ENCODE data around the gene SNAP23.
A peak's percentile ranks its signal among the peaks of the same experiment; 100 is the strongest.

Gene SNAP23

DNA sequence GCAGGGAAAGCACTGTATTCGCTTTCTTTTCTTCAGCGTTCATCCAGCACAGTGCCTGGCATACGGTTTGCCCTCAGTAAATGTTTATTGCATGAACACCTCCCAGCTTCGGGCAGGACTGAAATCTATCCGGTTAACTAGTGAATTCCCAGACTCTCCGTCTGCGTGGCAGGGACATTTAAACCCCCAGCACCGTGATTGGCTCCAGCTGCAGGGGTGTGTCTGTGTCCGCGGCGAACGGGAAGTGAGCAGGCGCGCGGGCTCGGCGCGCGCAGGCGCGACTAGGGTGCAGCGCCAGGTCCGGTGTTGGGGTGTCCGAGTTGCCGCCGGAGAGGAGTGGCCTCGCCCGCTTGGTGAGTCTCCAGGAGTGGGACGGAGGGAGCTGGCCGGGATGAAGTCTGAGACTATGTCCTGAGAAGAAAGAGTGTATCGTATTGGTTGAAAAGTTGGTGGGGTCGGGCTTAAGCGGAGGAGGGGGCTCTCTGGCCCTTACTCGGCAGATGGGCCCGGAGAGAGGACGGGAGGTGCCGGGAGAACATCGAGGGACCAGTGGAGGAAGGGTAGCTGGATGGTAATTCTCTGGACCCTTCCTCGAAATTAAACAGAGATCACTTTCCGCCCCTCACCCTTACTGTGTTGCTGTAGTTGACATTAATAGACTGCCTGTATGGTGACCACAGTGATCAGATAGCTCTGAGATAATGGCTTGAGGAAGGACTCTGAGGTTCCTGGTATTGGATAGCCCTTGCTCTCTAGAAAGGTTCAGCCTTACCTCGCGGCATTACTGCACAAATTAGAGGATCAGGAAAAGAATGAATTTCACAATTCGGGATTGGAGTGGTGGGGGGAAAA, at the start of gene SNAP23:
SNAP23 (plus strand) TSS at position 274 of the 852 bp plus-strand sequence. CDS start 16,213 bp downstream, outside the sequence.
- no peaks in the 10 kb centered on the region for H3K9me3 Mint-ChIP-seq
- H3K27ac Mint-ChIP-seq = peak within 1 kb of the TSS; percentile 91
- peaks cover 5% of the 10 kb centered on the region for H3K36me3 Mint-ChIP-seq (ENCODE audit: low read depth)
- ATAC-seq (peak; percentile 96), DNase-seq (peak; percentile 86)
- peaks cover 71% of the 10 kb centered on the region for H3K4me1 Mint-ChIP-seq
- H3K27me3 Mint-ChIP-seq = no peaks in the 10 kb centered on the region
- peak within 1 kb of the TSS; percentile 97 for H3K4me3 Mint-ChIP-seq

DNA sequence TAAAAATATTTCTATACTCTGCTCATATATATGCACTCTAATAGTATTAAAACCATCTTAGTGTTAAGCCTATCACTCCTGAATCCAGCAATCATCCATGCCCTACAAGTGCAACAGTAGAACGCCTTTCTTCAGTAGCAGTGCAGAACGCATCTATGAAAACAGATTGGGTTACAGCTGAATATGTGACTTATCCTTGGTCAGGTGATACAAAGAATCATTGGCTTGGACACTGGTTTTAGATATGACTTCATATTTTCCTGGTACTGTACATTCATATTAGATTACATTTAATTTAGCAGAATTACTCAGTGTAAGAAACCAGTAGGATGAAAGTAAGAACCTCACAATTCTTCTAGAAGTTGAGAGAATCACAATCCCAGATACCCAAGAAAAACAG, 47.8 kb upstream of the SNAP23 start:
- Mint-ChIP-seq H3K27ac (no peak overlapping the region), H3K27me3 (no peaks in the 10 kb centered on the region), H3K4me1 (no peaks in the 10 kb centered on the region), H3K9me3 (no peaks in the 10 kb centered on the region), H3K4me3 (no peak overlapping the region), H3K36me3 (ENCODE audit: low read depth) (peaks cover 37% of the 10 kb centered on the region)
- DNase-seq (no peak), ATAC-seq (no peak)

DNA sequence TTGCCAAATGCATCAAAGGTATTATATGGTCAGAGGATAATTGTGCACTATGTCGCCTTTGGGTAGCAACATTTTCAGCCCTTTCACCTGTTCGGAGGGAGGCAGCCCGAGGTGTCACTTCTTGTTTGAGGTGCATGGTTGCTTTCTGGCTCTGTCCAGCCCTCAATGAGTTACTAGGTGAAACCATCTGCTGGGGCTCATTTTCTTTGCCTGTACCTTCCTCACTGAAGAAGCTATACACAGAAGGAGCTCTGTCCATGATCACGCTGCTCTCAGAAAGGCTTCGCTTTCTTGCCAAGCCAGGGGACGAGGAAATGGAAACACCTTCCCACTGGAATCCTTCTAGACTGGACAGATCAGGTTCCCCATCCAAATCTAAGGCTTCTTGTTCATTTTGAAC, 47.2 kb upstream of the SNAP23 start:
- Mint-ChIP-seq H3K27me3 (no peaks in the 10 kb centered on the region), H3K9me3 (no peaks in the 10 kb centered on the region), H3K36me3 (ENCODE audit: low read depth) (peaks cover 37% of the 10 kb centered on the region), H3K4me1 (no peaks in the 10 kb centered on the region), H3K27ac (no peak overlapping the region), H3K4me3 (no peak overlapping the region)
- no peak for DNase-seq
- no peak for ATAC-seq

DNA sequence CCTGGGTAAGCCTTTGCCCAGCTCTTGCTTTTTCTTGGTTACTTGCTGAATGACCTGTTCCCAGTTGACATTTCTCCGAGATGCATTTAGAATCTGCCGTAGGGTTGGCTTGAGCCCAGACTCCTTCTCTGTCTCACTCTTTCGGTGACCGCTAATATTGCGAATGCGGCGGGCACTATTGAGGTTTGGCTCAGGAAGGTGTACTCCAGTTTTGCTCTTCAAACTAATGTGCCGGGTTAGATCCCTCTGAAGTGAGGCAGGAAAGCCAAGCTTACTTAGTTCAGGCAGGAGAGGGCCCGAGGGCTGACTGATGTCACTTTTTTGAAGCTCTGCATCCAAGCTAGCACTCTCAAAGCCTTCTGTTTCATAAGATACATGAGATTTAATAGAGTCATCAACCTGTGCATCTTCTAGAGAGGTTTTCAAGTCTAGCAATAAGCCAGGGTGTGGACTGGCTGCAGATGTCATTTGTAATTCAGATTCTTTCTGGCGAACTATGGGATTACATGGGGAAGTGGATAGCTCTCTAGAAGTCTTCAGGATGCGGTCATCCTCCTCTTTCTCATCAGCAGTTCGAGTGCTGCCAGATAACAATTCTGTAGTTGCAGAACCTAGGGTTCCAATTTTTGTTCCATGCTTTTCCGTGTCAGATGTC, 45.5 kb upstream of the SNAP23 start:
- Mint-ChIP-seq H3K27me3 (no peaks in the 10 kb centered on the region), H3K9me3 (no peaks in the 10 kb centered on the region), H3K36me3 (ENCODE audit: low read depth) (peaks cover 30% of the 10 kb centered on the region), H3K4me3 (no peak overlapping the region), H3K4me1 (no peaks in the 10 kb centered on the region), H3K27ac (no peak overlapping the region)
- ATAC-seq (no peak), DNase-seq (no peak)

DNA sequence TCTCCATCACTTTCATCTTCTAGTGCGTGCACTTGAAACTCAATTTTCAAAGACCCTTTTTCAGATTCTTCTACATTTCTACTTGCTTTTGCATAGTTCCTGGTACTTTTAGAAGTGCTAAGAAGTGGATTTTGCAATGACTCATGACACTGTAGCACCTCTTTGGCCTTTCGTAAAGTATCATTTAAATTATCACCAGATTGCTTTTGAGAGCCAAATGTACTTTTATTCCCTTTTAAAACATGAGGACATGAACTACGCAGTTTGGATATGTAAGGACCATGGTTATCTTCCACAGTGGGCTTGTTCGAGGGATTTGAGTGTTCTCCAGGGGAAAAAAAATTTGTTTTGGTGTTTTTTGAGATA, 45.0 kb upstream of the SNAP23 start:
- Mint-ChIP-seq H3K27me3 (no peaks in the 10 kb centered on the region), H3K9me3 (no peaks in the 10 kb centered on the region), H3K27ac (no peak overlapping the region), H3K4me1 (no peaks in the 10 kb centered on the region), H3K36me3 (ENCODE audit: low read depth) (peaks cover 27% of the 10 kb centered on the region), H3K4me3 (no peak overlapping the region)
- ATAC-seq (no peak), DNase-seq (no peak)

DNA sequence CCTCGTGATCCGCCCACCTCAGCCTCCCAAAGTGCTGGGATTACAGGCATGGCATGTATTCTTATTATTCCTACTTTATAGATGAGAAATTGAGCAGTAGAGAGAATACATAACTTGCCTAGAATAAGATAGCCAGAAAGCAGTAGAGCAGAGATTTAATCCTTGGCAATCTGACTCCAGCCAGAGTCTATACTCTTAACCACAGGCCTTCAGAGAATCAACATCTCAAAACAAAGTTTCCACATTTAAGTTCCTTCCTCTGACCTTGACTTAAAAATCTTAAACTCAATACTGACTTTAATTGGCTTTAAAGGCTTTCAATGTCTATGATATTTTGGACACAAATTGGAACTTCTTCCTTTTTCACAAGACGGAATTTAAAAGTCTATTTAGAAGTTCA, 41.6 kb upstream of the SNAP23 start:
- no peak for ATAC-seq
- Mint-ChIP-seq H3K27me3 (no peaks in the 10 kb centered on the region), H3K4me1 (peaks cover 8% of the 10 kb centered on the region), H3K4me3 (no peak overlapping the region), H3K36me3 (ENCODE audit: low read depth) (peaks cover 19% of the 10 kb centered on the region), H3K9me3 (no peaks in the 10 kb centered on the region), H3K27ac (no peak overlapping the region)
- DNase-seq = no peak

DNA sequence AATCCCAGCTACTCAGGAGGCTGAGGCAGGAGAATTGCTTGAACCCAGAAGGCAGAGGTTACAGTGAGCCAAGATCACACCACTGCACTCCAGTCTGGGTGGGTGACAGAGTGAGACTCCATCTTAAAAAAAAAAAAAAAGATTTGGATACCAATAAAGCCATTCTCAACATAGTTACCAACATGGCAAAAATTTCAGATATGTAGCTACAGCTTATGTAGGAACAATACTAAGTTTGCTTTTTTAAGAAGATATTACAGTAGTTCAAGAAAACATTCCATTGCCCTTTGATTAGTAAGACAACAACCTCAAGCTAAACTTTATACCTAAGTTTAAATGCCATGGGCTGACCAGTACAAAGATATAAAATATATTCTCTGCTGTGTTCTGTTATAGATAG, 38.9 kb upstream of the SNAP23 start:
- no peaks in the 10 kb centered on the region for H3K27me3 Mint-ChIP-seq
- ATAC-seq = no peak
- no peaks in the 10 kb centered on the region for H3K9me3 Mint-ChIP-seq
- H3K4me1 Mint-ChIP-seq = peaks cover 8% of the 10 kb centered on the region
- H3K36me3 Mint-ChIP-seq (ENCODE audit: low read depth) = peaks cover 7% of the 10 kb centered on the region
- no peak overlapping the region for H3K4me3 Mint-ChIP-seq
- no peak overlapping the region for H3K27ac Mint-ChIP-seq
- DNase-seq = no peak

DNA sequence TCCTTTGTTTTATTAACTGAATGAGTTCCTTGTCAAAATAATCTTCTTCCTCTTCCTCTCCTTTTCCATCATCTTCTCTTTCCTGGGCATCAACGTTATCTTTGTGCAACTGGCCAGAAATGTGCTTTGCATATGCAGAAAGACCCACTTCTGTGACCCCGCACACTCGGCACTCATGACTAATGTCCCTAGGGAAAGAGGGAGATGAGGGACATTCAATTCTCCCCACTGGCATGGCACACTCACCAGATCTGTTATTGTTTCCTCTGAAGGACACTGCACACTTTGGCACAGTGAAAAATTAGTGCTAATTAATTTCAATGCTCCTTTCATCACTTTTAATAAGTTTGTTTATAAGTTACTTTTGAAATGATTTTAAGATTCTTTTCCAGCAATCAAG, 38.5 kb upstream of the SNAP23 start:
- peaks cover 8% of the 10 kb centered on the region for H3K4me1 Mint-ChIP-seq
- no peak overlapping the region for H3K4me3 Mint-ChIP-seq
- ATAC-seq = no peak
- peaks cover 5% of the 10 kb centered on the region for H3K36me3 Mint-ChIP-seq (ENCODE audit: low read depth)
- no peak for DNase-seq
- no peak overlapping the region for H3K27ac Mint-ChIP-seq
- H3K27me3 Mint-ChIP-seq = no peaks in the 10 kb centered on the region
- no peaks in the 10 kb centered on the region for H3K9me3 Mint-ChIP-seq

DNA sequence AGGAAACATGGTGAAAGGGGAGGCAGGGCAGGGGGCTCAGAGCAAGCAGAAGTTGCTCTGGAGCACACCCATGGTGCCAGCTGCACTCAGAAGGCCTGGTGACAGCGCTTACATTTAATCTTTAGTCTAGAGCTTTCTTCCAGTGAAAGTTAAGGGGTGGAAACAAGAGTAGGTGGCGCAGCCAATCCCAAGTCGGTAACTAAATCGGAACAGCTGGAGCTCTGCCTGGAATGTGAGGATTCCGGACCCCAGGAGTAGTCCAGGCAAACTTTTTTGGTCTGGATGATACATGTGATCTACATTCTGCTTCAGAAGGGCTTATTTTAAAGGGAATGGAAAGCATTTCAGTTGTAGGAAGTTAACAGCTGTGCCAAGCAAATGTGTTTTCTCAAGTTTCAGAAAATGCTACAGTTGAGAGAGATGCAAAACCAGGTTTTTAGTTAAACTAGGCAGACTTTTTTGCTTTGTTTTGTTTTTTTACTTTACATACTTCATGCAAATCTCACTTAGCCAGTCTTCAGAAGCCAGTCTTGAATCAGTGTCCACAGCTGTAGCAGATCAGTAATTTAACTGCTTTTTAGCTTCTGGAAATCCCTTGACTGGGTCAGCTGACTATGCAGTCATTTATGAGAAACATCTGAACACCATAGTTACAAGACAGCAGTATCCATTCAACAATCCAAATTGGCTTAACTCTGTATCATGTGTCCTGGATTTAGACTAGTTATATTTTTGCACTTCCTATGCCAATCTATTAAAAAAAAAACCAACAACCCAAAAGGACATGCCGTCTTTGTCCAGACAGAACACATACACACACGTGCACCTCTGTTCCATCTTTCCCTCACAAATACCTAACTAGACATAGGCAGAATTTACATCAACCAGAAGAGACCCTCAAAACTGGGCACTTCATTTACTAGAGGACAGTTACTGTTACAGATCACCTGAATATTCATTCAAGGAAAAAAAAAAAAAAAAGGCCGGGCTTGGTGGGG, 37.7 kb upstream of the SNAP23 start:
- H3K27ac Mint-ChIP-seq = peak overlapping the region; percentile 10
- DNase-seq (no peak), ATAC-seq (no peak)
- no peaks in the 10 kb centered on the region for H3K9me3 Mint-ChIP-seq
- H3K4me1 Mint-ChIP-seq = peaks cover 8% of the 10 kb centered on the region
- no peaks in the 10 kb centered on the region for H3K27me3 Mint-ChIP-seq
- H3K4me3 Mint-ChIP-seq = no peak overlapping the region
- peaks cover 5% of the 10 kb centered on the region for H3K36me3 Mint-ChIP-seq (ENCODE audit: low read depth)

DNA sequence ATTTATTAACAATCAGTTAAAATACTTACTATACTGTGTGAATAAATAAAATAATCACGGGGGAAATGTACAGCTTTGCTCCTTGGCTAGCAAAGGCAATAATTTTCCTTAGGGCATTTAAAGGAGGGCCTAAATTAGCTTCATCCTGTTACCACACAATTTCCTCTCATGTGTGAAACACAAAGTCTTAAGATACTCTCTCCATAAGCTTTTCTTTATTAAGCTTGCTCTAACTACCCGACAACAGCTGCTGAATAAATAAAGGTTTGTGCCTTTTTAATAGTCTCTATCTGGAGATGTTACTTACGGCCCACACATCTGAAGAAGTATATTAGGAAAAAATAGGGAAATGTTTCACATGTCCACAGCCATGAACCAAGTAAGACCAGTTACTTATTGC, 34.2 kb upstream of the SNAP23 start:
- Mint-ChIP-seq H3K27ac (no peak overlapping the region), H3K27me3 (no peaks in the 10 kb centered on the region), H3K4me1 (peaks cover 11% of the 10 kb centered on the region), H3K36me3 (ENCODE audit: low read depth) (peaks cover 16% of the 10 kb centered on the region), H3K9me3 (no peaks in the 10 kb centered on the region), H3K4me3 (no peak overlapping the region)
- no peak for ATAC-seq
- DNase-seq = no peak

DNA sequence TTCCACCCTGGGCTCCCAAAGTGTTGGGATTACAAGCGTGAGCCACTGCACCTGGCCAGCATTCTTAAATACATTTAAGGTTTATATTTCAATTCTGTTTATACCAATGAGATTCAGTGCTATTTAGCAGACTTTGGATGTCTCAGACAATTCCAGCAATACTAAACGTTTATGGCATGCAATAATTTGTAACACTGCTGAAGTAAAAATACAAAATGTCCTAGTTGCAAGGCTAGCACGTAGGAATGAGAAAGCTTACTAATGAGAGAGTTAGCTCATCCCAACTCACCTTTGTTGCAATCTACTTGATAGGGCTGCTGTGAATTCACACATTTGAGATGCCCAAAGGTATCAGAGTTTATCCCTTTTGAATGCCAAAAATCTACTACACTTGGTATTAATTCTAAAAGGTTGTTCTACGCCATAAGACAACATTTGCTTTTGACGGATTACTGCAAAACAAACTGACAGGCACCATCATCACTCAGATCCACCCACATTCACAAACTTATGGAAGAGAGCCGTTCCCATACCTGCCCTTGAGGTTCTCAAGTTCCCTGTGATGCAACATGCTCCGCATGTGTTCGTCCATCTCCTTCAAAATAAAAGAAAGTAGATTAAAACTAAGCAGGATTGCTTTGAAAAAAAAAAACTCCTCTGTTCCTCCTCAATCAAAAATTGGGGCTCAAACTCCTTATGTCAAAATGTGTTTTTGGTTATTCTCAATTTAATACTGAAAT, 29.7 kb upstream of the SNAP23 start:
- no peak for ATAC-seq
- H3K36me3 Mint-ChIP-seq (ENCODE audit: low read depth) = peaks cover 20% of the 10 kb centered on the region
- H3K9me3 Mint-ChIP-seq = no peaks in the 10 kb centered on the region
- no peak overlapping the region for H3K27ac Mint-ChIP-seq
- H3K4me1 Mint-ChIP-seq = peaks cover 4% of the 10 kb centered on the region
- H3K27me3 Mint-ChIP-seq = no peaks in the 10 kb centered on the region
- no peak for DNase-seq
- no peak overlapping the region for H3K4me3 Mint-ChIP-seq

DNA sequence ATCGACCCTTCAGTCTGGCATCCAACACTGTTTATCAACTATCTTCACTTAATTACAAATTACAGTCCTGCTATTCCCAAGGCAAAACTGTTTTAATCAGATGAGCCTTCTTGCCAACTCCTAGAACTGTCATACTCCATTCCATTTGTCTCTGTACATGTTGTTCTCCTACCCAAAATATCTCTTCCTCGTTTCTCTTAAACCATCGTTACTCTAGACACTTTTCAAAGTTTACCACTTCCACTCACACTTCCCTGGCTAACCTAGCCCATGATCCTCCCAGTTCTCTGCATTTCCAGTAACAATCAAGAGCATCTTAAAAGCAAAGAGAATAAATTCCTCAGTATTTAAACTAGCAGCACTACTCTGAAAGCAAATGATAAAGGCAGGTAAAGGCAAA, 24.4 kb upstream of the SNAP23 start:
- DNase-seq (no peak), ATAC-seq (no peak)
- no peak overlapping the region for H3K4me3 Mint-ChIP-seq
- peaks cover 13% of the 10 kb centered on the region for H3K36me3 Mint-ChIP-seq (ENCODE audit: low read depth)
- no peaks in the 10 kb centered on the region for H3K4me1 Mint-ChIP-seq
- H3K9me3 Mint-ChIP-seq = no peaks in the 10 kb centered on the region
- H3K27ac Mint-ChIP-seq = no peak overlapping the region
- no peaks in the 10 kb centered on the region for H3K27me3 Mint-ChIP-seq

DNA sequence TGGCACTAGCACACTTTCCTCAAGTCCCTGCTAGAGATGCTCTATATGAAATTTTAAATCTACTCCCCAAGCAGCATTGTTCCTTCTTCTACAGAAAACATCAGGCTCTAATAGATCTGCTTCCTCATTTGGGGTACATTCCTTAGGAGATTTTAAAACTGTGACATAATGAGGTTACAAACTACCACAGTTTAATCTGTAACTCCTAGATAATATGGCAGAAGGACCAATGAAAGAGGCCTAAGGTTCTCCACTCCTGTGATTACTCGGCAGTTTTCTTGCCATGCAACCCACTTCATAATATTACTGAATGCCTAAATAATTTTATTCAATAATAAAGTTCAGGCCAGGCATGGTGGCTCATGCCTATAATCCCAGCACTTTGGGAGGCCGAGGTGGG, 20.6 kb upstream of the SNAP23 start:
- DNase-seq = no peak

DNA sequence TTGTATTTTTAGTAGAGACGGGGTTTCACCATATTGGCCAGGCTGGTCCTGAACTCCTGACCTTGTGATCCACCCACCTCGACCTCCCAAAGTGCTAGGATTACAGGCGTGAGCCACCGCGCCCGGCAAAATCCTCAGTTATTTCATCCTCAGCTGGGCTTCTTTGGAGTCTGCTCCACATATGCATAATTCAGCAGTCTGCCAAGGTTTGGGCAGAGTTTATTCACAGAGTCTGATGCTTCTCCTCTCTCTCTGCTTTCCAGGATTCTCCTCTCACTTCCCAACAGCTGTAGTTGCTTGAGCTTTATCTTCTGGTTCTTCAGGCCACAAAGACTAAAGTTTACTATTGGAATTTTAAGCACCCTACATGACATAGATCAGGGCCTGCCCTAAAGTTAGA, 12.7 kb upstream of the SNAP23 start:
- no peaks in the 10 kb centered on the region for H3K27me3 Mint-ChIP-seq
- H3K9me3 Mint-ChIP-seq = no peaks in the 10 kb centered on the region
- H3K4me3 Mint-ChIP-seq = no peak overlapping the region
- H3K27ac Mint-ChIP-seq = peak overlapping the region; percentile 16
- no peak for DNase-seq
- ATAC-seq = no peak
- H3K4me1 Mint-ChIP-seq = peaks cover 18% of the 10 kb centered on the region
- peaks cover 17% of the 10 kb centered on the region for H3K36me3 Mint-ChIP-seq (ENCODE audit: low read depth)

More for the DNA sequence above, 20.6 kb upstream of the SNAP23 start:
- H3K36me3 Mint-ChIP-seq (ENCODE audit: low read depth) = peaks cover 6% of the 10 kb centered on the region
- H3K4me1 Mint-ChIP-seq = peaks cover 3% of the 10 kb centered on the region
- H3K27me3 Mint-ChIP-seq = no peaks in the 10 kb centered on the region
- no peak overlapping the region for H3K27ac Mint-ChIP-seq
- H3K4me3 Mint-ChIP-seq = no peak overlapping the region
- no peak for ATAC-seq
- no peaks in the 10 kb centered on the region for H3K9me3 Mint-ChIP-seq
